Uterus (tissue), 2 donors: ENCODE measurements around the gene AK2.

Experiments
- CTCF ChIP-seq, 4 experiments: fragments of 200-600 bp in 2 of 4; fragments of 450-650 bp in 2 of 4; sonication (generic) in 2 of 4; IDR thresholded peaks; one replicate each; pipeline ENCODE4 v1.5.1; 2016 to 2019; ENCODE audit warnings: antibody characterized with exemption in 4 of 4, mild to moderate bottlenecking in 2 of 4, moderate library complexity in 1 of 4
- POLR2A ChIP-seq, 2 donors: fragments of 450-650 bp; IDR thresholded peaks; one replicate each; pipeline ENCODE4 v1.6.1; 2016; ENCODE audit warnings: antibody characterized with exemption in 2 of 2, mild to moderate bottlenecking in 1 of 2, moderate library complexity in 1 of 2

GRCh38 chr1:33070628-33071027 lies 33.9 kb upstream of the AK2 start:
- TF ChIP-seq POLR2A (IDR thresholded peaks at IDR 0.05) (no peak), CTCF (IDR thresholded peaks at IDR 0.05) (no peak)
